Mononuclear cell (primary cell): ENCODE results near the gene SRP72. TPM values are rescaled to one million over a fixed set of nuclear protein-coding genes. Genes with fewer than 3 reads are reported as not detected.
A peak's percentile ranks its signal among the peaks of the same experiment; 100 is the strongest.

Source experiments
- H3K27me3 ChIP-seq: 2 replicates; pipeline ENCODE4 v1.6.0; 2011; ENCODE audit warnings: low read length, control low read depth; ENCODE audit not compliant: insufficient read depth
- H3K4me1 ChIP-seq: 2 replicates; pipeline ENCODE4 v1.5.1; 2011; ENCODE audit warnings: mild to moderate bottlenecking, low read length, control low read depth; ENCODE audit not compliant: insufficient read depth
- H3K4me3 ChIP-seq: 2 replicates; pipeline ENCODE4 v1.5.1; 2011; ENCODE audit warnings: mild to moderate bottlenecking, low read length, moderate library complexity
- H3K9me3 ChIP-seq: 2 replicates; pipeline ENCODE4 v1.5.1; 2011; ENCODE audit warnings: low read depth, mild to moderate bottlenecking, control low read depth, low read length
- total RNA-seq: library from RNA; depleted of rRNA; stranded (reverse); fragments of >200 nt; gene quantifications from one replicate; pipeline ENCODE4 v1.2.3, GENCODE V29; 2012

The SRP72 gene
- total RNA-seq, result 104 TPM

- Histone ChIP-seq H3K4me3 (peak within 1 kb of the TSS; percentile 94), H3K4me1 (peaks cover 34% of the 10 kb centered on the region), H3K9me3 (no peaks in the 10 kb centered on the region), H3K27me3 (no peaks in the 10 kb centered on the region)
Observed at GRCh38 chr4:56467284-56468096, at the start of gene SRP72. Gene SRP72 (plus strand): TSS chr4:56467617. CDS start chr4:56467636, 19 bp downstream.

- H3K4me1 ChIP-seq, result no peaks in the 10 kb centered on the region
- H3K27me3 ChIP-seq, result no peaks in the 10 kb centered on the region
- H3K9me3 ChIP-seq, result no peaks in the 10 kb centered on the region
- H3K4me3 ChIP-seq, result no peak overlapping the region
Observed at GRCh38 chr4:56424176-56424575, 43.2 kb upstream of the SRP72 start.

- H3K9me3 ChIP-seq, result no peaks in the 10 kb centered on the region
- H3K4me1 ChIP-seq, result no peaks in the 10 kb centered on the region
- no peaks in the 10 kb centered on the region for H3K27me3 ChIP-seq
- no peak overlapping the region for H3K4me3 ChIP-seq
Observed at GRCh38 chr4:56424697-56425514, 42.5 kb upstream of the SRP72 start.

- no peak overlapping the region for H3K4me3 ChIP-seq
- H3K4me1 ChIP-seq, result no peaks in the 10 kb centered on the region
- no peaks in the 10 kb centered on the region for H3K9me3 ChIP-seq
- no peaks in the 10 kb centered on the region for H3K27me3 ChIP-seq
Observed at GRCh38 chr4:56425518-56425917, 41.9 kb upstream of the SRP72 start.

GRCh38 chr4:56426273-56426672, 41.1 kb upstream of the SRP72 start:
- no peak overlapping the region for H3K4me3 ChIP-seq
- H3K4me1 ChIP-seq, result no peaks in the 10 kb centered on the region
- H3K27me3 ChIP-seq, result no peaks in the 10 kb centered on the region
- H3K9me3 ChIP-seq, result no peaks in the 10 kb centered on the region

GRCh38 chr4:56427179-56427578, 40.2 kb upstream of the SRP72 start:
- H3K4me1 ChIP-seq, result no peaks in the 10 kb centered on the region
- no peaks in the 10 kb centered on the region for H3K9me3 ChIP-seq
- H3K27me3 ChIP-seq, result no peaks in the 10 kb centered on the region
- no peak overlapping the region for H3K4me3 ChIP-seq

GRCh38 chr4:56430203-56430602, 37.2 kb upstream of the SRP72 start:
- Histone ChIP-seq H3K9me3 (no peaks in the 10 kb centered on the region), H3K4me1 (peaks cover 16% of the 10 kb centered on the region), H3K4me3 (no peak overlapping the region), H3K27me3 (no peaks in the 10 kb centered on the region)

GRCh38 chr4:56433280-56433679, 34.1 kb upstream of the SRP72 start:
- H3K27me3 ChIP-seq, result no peaks in the 10 kb centered on the region
- no peaks in the 10 kb centered on the region for H3K9me3 ChIP-seq
- H3K4me1 ChIP-seq, result peaks cover 28% of the 10 kb centered on the region
- H3K4me3 ChIP-seq, result no peak overlapping the region

- peak overlapping the region; percentile 82 for H3K4me3 ChIP-seq
- H3K4me1 ChIP-seq, result peaks cover 28% of the 10 kb centered on the region
- H3K9me3 ChIP-seq, result no peaks in the 10 kb centered on the region
- no peaks in the 10 kb centered on the region for H3K27me3 ChIP-seq
Observed at GRCh38 chr4:56434599-56435139, 32.7 kb upstream of the SRP72 start.

GRCh38 chr4:56435140-56435926, 32.1 kb upstream of the SRP72 start, which contains the start of gene PPAT:
Gene PPAT (minus strand): TSS chr4:56435615. CDS start chr4:56435477, 138 bp downstream.
- peaks cover 28% of the 10 kb centered on the region for H3K4me1 ChIP-seq
- no peaks in the 10 kb centered on the region for H3K9me3 ChIP-seq
- H3K4me3 ChIP-seq, result peak within 1 kb of the TSS; percentile 82
- H3K27me3 ChIP-seq, result no peaks in the 10 kb centered on the region

GRCh38 chr4:56438766-56439165, 28.7 kb upstream of the SRP72 start:
- peaks cover 25% of the 10 kb centered on the region for H3K4me1 ChIP-seq
- no peaks in the 10 kb centered on the region for H3K9me3 ChIP-seq
- no peak overlapping the region for H3K4me3 ChIP-seq
- no peaks in the 10 kb centered on the region for H3K27me3 ChIP-seq

- H3K4me3 ChIP-seq, result no peak overlapping the region
- H3K4me1 ChIP-seq, result peaks cover 12% of the 10 kb centered on the region
- no peaks in the 10 kb centered on the region for H3K9me3 ChIP-seq
- H3K27me3 ChIP-seq, result no peaks in the 10 kb centered on the region
Observed at GRCh38 chr4:56440983-56441382, 26.4 kb upstream of the SRP72 start.

- no peak overlapping the region for H3K4me3 ChIP-seq
- H3K4me1 ChIP-seq, result no peaks in the 10 kb centered on the region
- H3K9me3 ChIP-seq, result no peaks in the 10 kb centered on the region
- H3K27me3 ChIP-seq, result no peaks in the 10 kb centered on the region
Observed at GRCh38 chr4:56444719-56445118, 22.7 kb upstream of the SRP72 start.

- Histone ChIP-seq H3K27me3 (no peaks in the 10 kb centered on the region), H3K9me3 (no peaks in the 10 kb centered on the region), H3K4me1 (no peaks in the 10 kb centered on the region), H3K4me3 (no peak overlapping the region)
Observed at GRCh38 chr4:56445699-56446098, 21.7 kb upstream of the SRP72 start.
